Effector memory CD8-positive, alpha-beta T cell (primary cell): ENCODE results near the gene ITGB1.

Experiments used
- ATAC-seq: fragments of 150-1000 bp; cut with Tn5 transposase; replicated peaks from 2 replicates; pipeline ENCODE4 v1.10.0; 2021; ENCODE audit warnings: mild to moderate bottlenecking, moderate library complexity
- DNase-seq, 3 experiments: peaks; one replicate each; pipeline ENCODE4 v3.0.0; 2021
- H3K27ac Mint-ChIP-seq, 2 donors: one replicate each; pipeline ENCODE4 v1.8.0; 2022; ENCODE audit warnings: mild to moderate bottlenecking in 2 of 2, mixed read lengths in 2 of 2, moderate library complexity in 2 of 2
- H3K27me3 Mint-ChIP-seq, 2 donors: one replicate each; pipeline ENCODE4 v1.8.0; 2022; ENCODE audit warnings: mixed read lengths in 2 of 2
- H3K36me3 Mint-ChIP-seq: one replicate; pipeline ENCODE4 v1.8.0; 2022; ENCODE audit warnings: mild to moderate bottlenecking, moderate library complexity, mixed read lengths; ENCODE audit not compliant: insufficient read depth
- H3K4me1 Mint-ChIP-seq, 2 donors: one replicate each; pipeline ENCODE4 v1.8.0; 2022; ENCODE audit warnings: low read depth in 2 of 2, mixed read lengths in 2 of 2
- H3K4me3 Mint-ChIP-seq, 2 donors: one replicate each; pipeline ENCODE4 v1.8.0; 2022; ENCODE audit warnings: mild to moderate bottlenecking in 2 of 2, mixed read lengths in 2 of 2, moderate library complexity in 2 of 2
- H3K9me3 Mint-ChIP-seq, 2 donors: one replicate each; pipeline ENCODE4 v1.8.0; 2022; ENCODE audit warnings: mixed read lengths in 2 of 2

The ITGB1 gene

DNA sequence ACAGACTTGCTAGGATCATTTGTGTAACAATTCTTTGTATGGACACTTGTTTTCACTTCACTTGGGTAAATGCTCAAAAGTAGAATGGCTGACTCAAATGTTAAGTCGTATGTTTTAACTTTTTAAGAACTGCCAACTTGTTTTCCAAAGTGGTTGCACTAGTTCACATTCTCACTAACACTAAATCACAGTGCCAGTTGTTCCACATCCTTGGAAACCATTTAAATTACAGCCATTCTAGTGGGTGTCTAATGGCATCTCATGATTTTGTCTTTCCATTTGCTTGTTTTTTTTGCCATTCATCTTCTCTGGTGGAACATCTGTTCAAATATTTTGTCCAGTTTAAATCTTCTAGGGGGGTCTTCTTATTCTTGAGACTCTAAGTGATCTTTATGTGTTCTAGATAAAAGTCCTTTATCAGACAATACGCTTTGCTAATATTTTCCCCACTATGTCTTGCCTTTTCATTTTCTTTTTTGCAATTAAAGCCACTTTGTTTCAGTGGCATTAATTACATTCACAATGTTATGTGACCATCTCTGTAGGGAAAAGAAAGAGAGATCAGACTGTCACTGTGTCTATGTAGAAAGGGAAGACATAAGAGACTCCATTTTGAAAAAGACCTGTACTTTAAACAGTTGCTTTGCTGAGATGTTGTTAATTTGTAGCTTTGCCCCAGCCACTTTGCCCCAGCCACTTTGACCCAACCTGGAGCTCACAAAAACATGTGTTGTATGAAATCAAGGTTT, 63.9 kb downstream of the ITGB1 start:
- ATAC-seq: no peak
- no peak for DNase-seq
- no peak overlapping the region for H3K4me3 Mint-ChIP-seq
- peaks cover 35% of the 10 kb centered on the region for H3K36me3 Mint-ChIP-seq
- no peaks in the 10 kb centered on the region for H3K27me3 Mint-ChIP-seq
- H3K4me1 Mint-ChIP-seq: peaks cover 3 to 9% of the 10 kb centered on the region in 2 donors
- no peaks in the 10 kb centered on the region for H3K9me3 Mint-ChIP-seq
- H3K27ac Mint-ChIP-seq: no peak overlapping the region

GRCh38 chr10:32893434-32893833, 64.6 kb downstream of the ITGB1 start:
- DNase-seq (no peak), ATAC-seq (no peak)
- Mint-ChIP-seq H3K9me3 (no peaks in the 10 kb centered on the region), H3K27ac (no peak overlapping the region), H3K4me3 (no peak overlapping the region), H3K36me3 (peaks cover 29% of the 10 kb centered on the region), H3K4me1 (peaks cover 3 to 9% of the 10 kb centered on the region in 2 donors), H3K27me3 (no peaks in the 10 kb centered on the region)

DNA sequence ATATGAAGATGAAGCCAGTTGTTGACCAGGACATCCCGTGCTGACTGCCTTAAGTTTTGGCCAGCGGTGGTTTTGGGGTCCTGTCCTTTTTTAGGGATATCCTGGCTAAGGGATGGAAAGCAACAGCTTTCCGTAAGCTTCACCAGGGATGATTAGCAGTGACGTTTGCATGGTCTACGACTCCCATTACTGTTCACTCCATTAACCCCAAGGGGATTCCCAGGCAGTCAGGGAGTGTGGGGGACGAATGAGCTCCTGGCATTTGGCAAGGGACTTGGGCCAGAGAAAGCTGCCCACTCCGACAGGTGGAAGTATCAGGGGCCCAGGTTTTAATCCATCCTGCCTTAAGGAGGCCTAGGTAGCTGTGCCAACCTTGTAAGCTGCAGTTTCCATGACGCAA, 66.8 kb downstream of the ITGB1 start:
- Mint-ChIP-seq H3K27ac (no peak overlapping the region), H3K36me3 (peaks cover 8% of the 10 kb centered on the region), H3K27me3 (no peaks in the 10 kb centered on the region), H3K9me3 (no peaks in the 10 kb centered on the region), H3K4me1 (peaks cover 3 to 9% of the 10 kb centered on the region in 2 donors), H3K4me3 (no peak overlapping the region)
- DNase-seq (no peak), ATAC-seq (no peak)

DNA sequence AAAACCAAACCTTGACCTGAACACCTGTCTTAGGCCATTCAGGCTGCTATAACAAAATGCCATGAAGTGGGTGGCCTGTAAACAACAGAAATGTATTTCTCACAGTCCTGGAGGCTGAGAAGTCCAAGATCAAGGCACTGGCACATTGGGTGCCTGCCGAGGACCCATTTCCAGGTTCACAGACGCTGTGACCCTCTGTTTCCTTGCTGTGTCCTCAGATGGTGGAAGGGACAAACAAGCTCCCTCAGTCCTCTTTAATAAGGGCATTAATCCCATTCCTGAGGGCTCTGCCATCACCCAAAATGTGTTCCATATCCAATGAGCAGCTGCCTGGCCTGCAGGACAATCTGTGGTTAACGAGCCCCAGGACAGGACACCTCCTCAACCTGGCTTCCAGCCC, 67.6 kb downstream of the ITGB1 start:
- no peak overlapping the region for H3K4me3 Mint-ChIP-seq
- ATAC-seq: no peak
- no peaks in the 10 kb centered on the region for H3K27me3 Mint-ChIP-seq
- peak overlapping the region in 1 of 2 donors; percentile 27 for H3K27ac Mint-ChIP-seq
- peaks cover 5% of the 10 kb centered on the region for H3K36me3 Mint-ChIP-seq
- DNase-seq: no peak
- peaks cover 3 to 9% of the 10 kb centered on the region in 2 donors for H3K4me1 Mint-ChIP-seq
- no peaks in the 10 kb centered on the region for H3K9me3 Mint-ChIP-seq

GRCh38 chr10:32889631-32890212, 68.3 kb downstream of the ITGB1 start:
- Mint-ChIP-seq H3K4me3 (peak overlapping the region; percentile 9 to 59), H3K9me3 (no peaks in the 10 kb centered on the region), H3K27ac (peak overlapping the region; percentile 30 to 68), H3K27me3 (no peaks in the 10 kb centered on the region), H3K36me3 (no peaks in the 10 kb centered on the region), H3K4me1 (peaks cover 3 to 9% of the 10 kb centered on the region in 2 donors)
- DNase-seq (no peak), ATAC-seq (peak; percentile 44)

DNA sequence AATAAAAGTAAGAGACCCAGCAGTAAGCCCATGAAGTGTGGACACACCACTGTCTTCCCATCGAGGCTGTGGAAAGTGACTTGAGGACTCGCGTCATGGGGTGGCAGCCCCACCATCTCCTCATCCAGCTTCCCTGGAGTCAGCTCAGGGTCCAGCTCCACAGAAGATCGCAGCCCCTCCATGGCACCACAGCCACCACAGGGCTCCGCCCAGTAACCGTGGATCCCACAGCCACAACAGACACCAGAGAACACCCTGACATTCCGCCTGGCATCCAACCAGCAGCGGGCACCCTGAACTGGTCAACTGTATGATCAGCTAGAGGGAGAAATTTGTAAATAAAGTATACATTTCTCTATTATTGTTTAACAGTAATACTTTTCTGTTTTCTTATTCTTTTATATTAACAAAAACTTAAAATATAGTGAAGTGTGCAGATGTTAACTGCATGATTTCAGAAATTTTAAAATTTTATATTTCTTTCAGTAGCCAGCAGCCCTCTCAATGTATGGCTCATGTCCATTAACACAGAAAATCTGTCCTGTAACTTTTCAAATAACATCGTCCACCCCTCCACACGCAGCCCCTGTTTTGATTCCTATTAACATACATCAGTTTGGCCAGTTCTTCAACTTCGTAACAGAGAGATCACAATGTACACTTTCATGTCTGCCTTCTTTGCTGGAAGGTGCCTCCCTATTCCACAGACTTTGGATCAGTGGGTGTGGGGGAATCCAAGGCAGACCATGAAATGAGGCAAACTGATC, 69.7 kb downstream of the ITGB1 start:
- no peak for DNase-seq
- Mint-ChIP-seq H3K27me3 (no peaks in the 10 kb centered on the region), H3K36me3 (no peaks in the 10 kb centered on the region), H3K4me1 (peaks cover 3 to 9% of the 10 kb centered on the region in 2 donors), H3K27ac (no peak overlapping the region), H3K9me3 (no peaks in the 10 kb centered on the region), H3K4me3 (no peak overlapping the region)
- no peak for ATAC-seq

- H3K27ac Mint-ChIP-seq: no peak overlapping the region
- H3K27me3 Mint-ChIP-seq: no peaks in the 10 kb centered on the region
- H3K4me1 Mint-ChIP-seq: peaks cover 3 to 9% of the 10 kb centered on the region in 2 donors
- ATAC-seq (no peak), DNase-seq (no peak)
- no peaks in the 10 kb centered on the region for H3K9me3 Mint-ChIP-seq
- no peaks in the 10 kb centered on the region for H3K36me3 Mint-ChIP-seq
- no peak overlapping the region for H3K4me3 Mint-ChIP-seq
Observed at GRCh38 chr10:32887481-32887880, 70.5 kb downstream of the ITGB1 start.

DNA sequence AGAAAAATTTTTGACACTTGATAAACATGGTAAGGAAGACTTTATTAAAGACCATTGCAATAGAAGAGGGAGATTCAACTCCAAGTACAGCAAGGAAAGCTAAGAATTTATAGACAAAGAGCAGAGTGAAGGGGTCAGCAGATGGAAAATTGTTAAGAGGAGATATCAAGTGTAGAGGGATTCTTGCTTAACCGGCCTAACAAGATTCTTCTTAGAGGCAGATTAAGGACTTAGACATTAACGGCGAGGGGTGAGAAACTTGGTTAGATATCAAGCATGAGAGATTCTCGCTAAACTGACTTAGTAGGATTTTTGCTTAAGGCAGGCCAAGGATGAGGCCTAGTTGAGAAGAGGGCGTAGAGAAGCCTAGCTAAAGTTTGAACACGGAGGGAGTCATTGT, 76.0 kb downstream of the ITGB1 start:
- Mint-ChIP-seq H3K4me3 (no peak overlapping the region), H3K27me3 (no peaks in the 10 kb centered on the region), H3K4me1 (no peaks in the 10 kb centered on the region), H3K27ac (no peak overlapping the region), H3K36me3 (peaks cover 2% of the 10 kb centered on the region), H3K9me3 (no peaks in the 10 kb centered on the region)
- ATAC-seq: no peak
- no peak for DNase-seq

DNA sequence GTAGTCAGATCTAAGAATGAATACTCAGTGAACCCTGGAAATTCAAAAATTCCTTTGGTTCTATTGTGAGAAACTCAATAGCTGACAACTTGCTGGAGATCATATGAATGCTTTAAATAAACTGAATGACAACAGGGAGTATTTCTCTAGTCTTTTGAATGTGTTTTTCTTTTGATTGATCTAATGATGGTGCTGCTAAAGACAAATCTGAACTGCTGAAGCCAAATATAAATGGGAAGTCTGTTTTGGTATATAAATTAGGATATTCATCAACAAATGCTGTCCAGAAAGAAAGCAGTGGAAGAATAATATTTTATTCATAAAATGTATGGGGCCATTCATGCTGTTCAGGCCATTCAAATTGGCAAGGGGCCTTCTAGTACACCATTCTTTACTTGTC, 79.4 kb downstream of the ITGB1 start:
- DNase-seq (no peak), ATAC-seq (no peak)
- H3K4me3 Mint-ChIP-seq: no peak overlapping the region
- H3K9me3 Mint-ChIP-seq: no peaks in the 10 kb centered on the region
- H3K27me3 Mint-ChIP-seq: no peaks in the 10 kb centered on the region
- peaks cover 2% of the 10 kb centered on the region for H3K36me3 Mint-ChIP-seq
- no peak overlapping the region for H3K27ac Mint-ChIP-seq
- no peaks in the 10 kb centered on the region for H3K4me1 Mint-ChIP-seq

- no peaks in the 10 kb centered on the region for H3K4me1 Mint-ChIP-seq
- H3K4me3 Mint-ChIP-seq: no peak overlapping the region
- ATAC-seq: no peak
- no peak overlapping the region for H3K27ac Mint-ChIP-seq
- peaks cover 2% of the 10 kb centered on the region for H3K36me3 Mint-ChIP-seq
- no peaks in the 10 kb centered on the region for H3K9me3 Mint-ChIP-seq
- no peaks in the 10 kb centered on the region for H3K27me3 Mint-ChIP-seq
- no peak for DNase-seq
Observed at GRCh38 chr10:32877915-32878314, 80.1 kb downstream of the ITGB1 start.

GRCh38 chr10:32865170-32865569, 92.9 kb downstream of the ITGB1 start:
- no peaks in the 10 kb centered on the region for H3K27me3 Mint-ChIP-seq
- H3K27ac Mint-ChIP-seq: no peak overlapping the region
- ATAC-seq (no peak), DNase-seq (no peak)
- no peak overlapping the region for H3K4me3 Mint-ChIP-seq
- no peaks in the 10 kb centered on the region for H3K36me3 Mint-ChIP-seq
- H3K4me1 Mint-ChIP-seq: no peaks in the 10 kb centered on the region
- no peaks in the 10 kb centered on the region for H3K9me3 Mint-ChIP-seq

GRCh38 chr10:32854435-32854834, 103.6 kb downstream of the ITGB1 start:
- no peak overlapping the region for H3K27ac Mint-ChIP-seq
- H3K4me3 Mint-ChIP-seq: no peak overlapping the region

GRCh38 chr10:32851301-32851700, 106.7 kb downstream of the ITGB1 start:
- no peak overlapping the region for H3K27ac Mint-ChIP-seq
- no peaks in the 10 kb centered on the region for H3K9me3 Mint-ChIP-seq
- ATAC-seq (no peak), DNase-seq (no peak)
- H3K27me3 Mint-ChIP-seq: no peaks in the 10 kb centered on the region
- H3K4me3 Mint-ChIP-seq: no peak overlapping the region
- peaks cover 3% of the 10 kb centered on the region for H3K36me3 Mint-ChIP-seq
- H3K4me1 Mint-ChIP-seq: no peaks in the 10 kb centered on the region

More at GRCh38 chr10:32854435-32854834, 103.6 kb downstream of the ITGB1 start:
- ATAC-seq (no peak), DNase-seq (no peak)
- no peaks in the 10 kb centered on the region for H3K27me3 Mint-ChIP-seq
- H3K36me3 Mint-ChIP-seq: peaks cover under 1% of the 10 kb centered on the region
- no peaks in the 10 kb centered on the region for H3K9me3 Mint-ChIP-seq
- no peaks in the 10 kb centered on the region for H3K4me1 Mint-ChIP-seq
